ENCODE data around the gene ESRRG. TPM values are rescaled to one million over a fixed set of nuclear protein-coding genes. Genes with fewer than 3 reads are reported as not detected.

ESRRG gene
- total RNA-seq, 6 experiments from 2014 or later = 0.11 to 1.9 (median 0.18) TPM

- no peaks in the 10 kb centered on the region for H3K27me3 ChIP-seq
These were observed 106.0 kb downstream of the ESRRG start for GRCh38 chr1:216617081-216617875.

GRCh38 chr1:216616425-216616824, 106.8 kb downstream of the ESRRG start:
- ATAC-seq (no peak), DNase-seq (no peak)
- H3K4me1 ChIP-seq = no peaks in the 10 kb centered on the region
- no peaks in the 10 kb centered on the region for H3K36me3 ChIP-seq
- no peaks in the 10 kb centered on the region for H3K27me3 ChIP-seq
- TF ChIP-seq POLR2A (IDR thresholded peaks at IDR 0.05) = no peak
- TF ChIP-seq, protein P1, sequence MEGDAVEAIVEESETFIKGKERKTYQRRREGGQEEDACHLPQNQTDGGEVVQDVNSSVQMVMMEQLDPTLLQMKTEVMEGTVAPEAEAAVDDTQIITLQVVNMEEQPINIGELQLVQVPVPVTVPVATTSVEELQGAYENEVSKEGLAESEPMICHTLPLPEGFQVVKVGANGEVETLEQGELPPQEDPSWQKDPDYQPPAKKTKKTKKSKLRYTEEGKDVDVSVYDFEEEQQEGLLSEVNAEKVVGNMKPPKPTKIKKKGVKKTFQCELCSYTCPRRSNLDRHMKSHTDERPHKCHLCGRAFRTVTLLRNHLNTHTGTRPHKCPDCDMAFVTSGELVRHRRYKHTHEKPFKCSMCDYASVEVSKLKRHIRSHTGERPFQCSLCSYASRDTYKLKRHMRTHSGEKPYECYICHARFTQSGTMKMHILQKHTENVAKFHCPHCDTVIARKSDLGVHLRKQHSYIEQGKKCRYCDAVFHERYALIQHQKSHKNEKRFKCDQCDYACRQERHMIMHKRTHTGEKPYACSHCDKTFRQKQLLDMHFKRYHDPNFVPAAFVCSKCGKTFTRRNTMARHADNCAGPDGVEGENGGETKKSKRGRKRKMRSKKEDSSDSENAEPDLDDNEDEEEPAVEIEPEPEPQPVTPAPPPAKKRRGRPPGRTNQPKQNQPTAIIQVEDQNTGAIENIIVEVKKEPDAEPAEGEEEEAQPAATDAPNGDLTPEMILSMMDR (IDR thresholded peaks at IDR 0.05) = no peak
- no peak overlapping the region for H3K4me3 ChIP-seq
- intact Hi-C loops (cut with DNase I) = no loop called here
- 43% methylated on average over 4 of the region's 4 CpGs for whole genome bisulfite sequencing (ENCODE audit: insufficient coverage, low coverage, low lambda C conversion rate, missing lambda C conversion rate)
- H3K9me3 ChIP-seq = no peaks in the 10 kb centered on the region
- no peak overlapping the region for H3K27ac ChIP-seq

More at GRCh38 chr1:216617081-216617875, 106.0 kb downstream of the ESRRG start:
- Histone ChIP-seq H3K9me3 (no peaks in the 10 kb centered on the region), H3K27ac (no peak overlapping the region), H3K4me3 (no peak overlapping the region), H3K4me1 (no peaks in the 10 kb centered on the region), H3K36me3 (no peaks in the 10 kb centered on the region)
- whole genome bisulfite sequencing (ENCODE audit: insufficient coverage, low coverage, low lambda C conversion rate, missing lambda C conversion rate) = 55% methylated on average over 5 of the region's 5 CpGs
- ATAC-seq = no peak
- DNase-seq = no peak
- no peak for TF ChIP-seq POLR2A (IDR thresholded peaks at IDR 0.05)
- TF ChIP-seq, protein P1 (IDR thresholded peaks at IDR 0.05) = no peak
- intact Hi-C loops (cut with DNase I) = no loop called here

GRCh38 chr1:216614011-216614934, 109.0 kb downstream of the ESRRG start:
- H3K4me3 ChIP-seq = no peak overlapping the region
- TF ChIP-seq POLR2A (IDR thresholded peaks at IDR 0.05) = no peak
- TF ChIP-seq, protein P1 (IDR thresholded peaks at IDR 0.05) = no peak
- 87% methylated on average over 12 of the region's 12 CpGs for WGBS (ENCODE audit: insufficient coverage, low coverage, low lambda C conversion rate, missing lambda C conversion rate)
- no peak overlapping the region for H3K27ac ChIP-seq
- H3K36me3 ChIP-seq = no peaks in the 10 kb centered on the region
- intact Hi-C loops (cut with DNase I) = no loop called here
- ATAC-seq (no peak), DNase-seq (no peak)
- no peaks in the 10 kb centered on the region for H3K9me3 ChIP-seq
- no peaks in the 10 kb centered on the region for H3K27me3 ChIP-seq
- H3K4me1 ChIP-seq = no peaks in the 10 kb centered on the region

GRCh38 chr1:216612291-216612690, 110.9 kb downstream of the ESRRG start:
- TF ChIP-seq, protein P1 (IDR thresholded peaks at IDR 0.05) = no peak
- TF ChIP-seq POLR2A (IDR thresholded peaks at IDR 0.05) = no peak
- intact Hi-C loops (cut with DNase I) = no loop called here
- H3K27ac ChIP-seq = no peak overlapping the region
- no peak for DNase-seq
- WGBS (ENCODE audit: insufficient coverage, low coverage, low lambda C conversion rate, missing lambda C conversion rate) = 38% methylated on average over 2 of the region's 2 CpGs
- no peak for ATAC-seq
- no peaks in the 10 kb centered on the region for H3K36me3 ChIP-seq
- no peaks in the 10 kb centered on the region for H3K27me3 ChIP-seq
- no peaks in the 10 kb centered on the region for H3K9me3 ChIP-seq
- H3K4me3 ChIP-seq = no peak overlapping the region
- no peaks in the 10 kb centered on the region for H3K4me1 ChIP-seq
